Testis (tissue), 3 donors: Measurements from ENCODE around the gene EMC10. TPM values are rescaled to one million over a fixed set of nuclear protein-coding genes. Genes with fewer than 3 reads are reported as not detected.

ENCODE experiments used
- DNase-seq: peaks from one replicate; pipeline ENCODE4 v3.0.0-alpha.2; 2019
- H3K27ac ChIP-seq, 2 donors: fragments of 200-600 bp; sonication (generic); one replicate each; pipeline ENCODE4 v1.5.1; 2019
- H3K27me3 ChIP-seq: fragments of 200-600 bp; sonication (generic); one replicate; pipeline ENCODE4 v1.5.1; 2019
- H3K36me3 ChIP-seq: fragments of 200-600 bp; sonication (generic); one replicate; pipeline ENCODE4 v1.5.1; 2017; ENCODE audit warnings: low read depth; ENCODE audit errors: missing control alignments
- H3K4me1 ChIP-seq: fragments of 200-600 bp; sonication (generic); one replicate; pipeline ENCODE4 v1.5.1; 2019
- H3K4me3 ChIP-seq, 2 donors: fragments of 200-600 bp; sonication (generic); one replicate each; pipeline ENCODE4 v1.5.1; 2017 to 2019
- H3K9me3 ChIP-seq: fragments of 200-600 bp; sonication (generic); one replicate; pipeline ENCODE4 v1.5.1; 2017
- POLR2A ChIP-seq: fragments of 450-650 bp; IDR thresholded peaks from one replicate; pipeline ENCODE4 v1.6.1; 2017; ENCODE audit warnings: antibody characterized with exemption, mild to moderate bottlenecking, moderate library complexity
- WGBS, 2 donors: methylation state at CpG; one replicate each; pipeline ENCODE4 v1.1.5; 2018; 5-methylcytosine and 5-hydroxymethylcytosine counted together
- intact Hi-C: fragments of 100-400 bp; cut with DNase I; formaldehyde crosslinking; loops from one replicate; pipeline ENCODE4 v1.15.1; 2023; ENCODE audit warnings: low total_unique reads
- polyA plus RNA-seq: library from polyadenylated mRNA; stranded (reverse); fragments of 350-450 nt; fragmentation: Illumina TruSeq; extraction: RNeasy Lipid Tissue Mini Kit (QIAGEN cat#74804); gene quantifications from one replicate; pipeline ENCODE4 v1.2.3, GENCODE V29; 2014; ENCODE audit warnings: low read depth, low replicate concordance; ENCODE audit not compliant: insufficient read depth
- total RNA-seq, 2 donors: library from RNA; depleted of rRNA; stranded (reverse); fragments of >200 nt; gene quantifications; one replicate each; pipeline ENCODE4 v1.2.3, GENCODE V29; 2016
- TF ChIP-seq, protein P1 (sequence below), 3 experiments: fragments of 450-650 bp in 2 of 3; fragments of 200-600 bp in 1 of 3; sonication (generic) in 1 of 3; IDR thresholded peaks; one replicate each; pipeline ENCODE4 v1.5.1; 2016 to 2019; ENCODE audit warnings: antibody characterized with exemption in 3 of 3, mild to moderate bottlenecking in 2 of 3, moderate library complexity in 1 of 3

The EMC10 gene
- total and polyA plus RNA-seq, 3 donors from 2014 or later: 162 to 311 (median 203) TPM

DNA sequence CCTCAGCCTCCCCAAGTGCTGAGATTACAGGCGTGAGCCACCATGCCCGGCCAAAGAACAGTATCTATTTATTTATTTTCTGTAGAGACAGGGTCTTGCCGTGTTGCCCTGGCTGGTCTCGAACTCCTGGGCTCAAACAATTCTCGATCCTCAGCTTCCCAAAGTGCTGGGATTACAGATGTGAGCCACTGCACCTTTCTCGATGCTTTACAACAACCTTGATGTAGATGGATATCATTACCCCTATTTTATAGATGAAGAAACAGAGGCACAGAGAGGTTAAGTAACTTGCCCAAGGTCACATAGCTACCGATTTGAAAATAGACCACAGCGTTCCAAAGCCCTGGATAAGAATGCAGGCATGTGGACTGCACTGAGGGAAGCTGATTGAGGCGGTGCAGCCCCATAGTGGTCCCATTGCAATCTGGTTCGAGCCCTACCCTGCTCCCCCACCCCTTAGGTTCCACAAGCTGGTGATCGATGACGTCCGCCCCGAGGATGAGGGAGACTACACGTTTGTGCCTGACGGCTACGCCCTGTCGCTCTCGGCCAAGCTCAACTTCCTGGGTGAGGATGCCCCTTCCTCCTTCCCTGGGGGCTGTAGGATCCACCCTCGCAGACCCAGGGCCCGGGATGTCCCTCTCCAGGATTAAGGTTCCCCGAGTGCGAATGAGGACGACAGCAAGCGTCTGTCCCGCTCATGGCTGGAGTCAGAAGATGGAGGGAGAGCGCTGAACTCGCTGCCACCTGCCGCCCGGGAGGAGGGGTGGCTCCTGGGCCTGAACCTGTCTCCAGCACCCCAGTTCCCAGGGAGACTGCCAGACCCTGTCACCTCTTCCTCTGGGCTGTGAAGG is 25.7 kb upstream of the EMC10 start:
- H3K27me3 ChIP-seq: no peaks in the 10 kb centered on the region
- 65 to 70% methylated on average over 27 to 30 of the region's 30 CpGs for WGBS, 2 donors
- H3K4me1 ChIP-seq: no peaks in the 10 kb centered on the region
- H3K36me3 ChIP-seq: no peaks in the 10 kb centered on the region
- no peak for DNase-seq
- H3K4me3 ChIP-seq: no peak overlapping the region
- intact Hi-C loops: no loop called here
- no peaks in the 10 kb centered on the region for H3K9me3 ChIP-seq
- TF ChIP-seq POLR2A: no peak
- TF ChIP-seq, protein P1, sequence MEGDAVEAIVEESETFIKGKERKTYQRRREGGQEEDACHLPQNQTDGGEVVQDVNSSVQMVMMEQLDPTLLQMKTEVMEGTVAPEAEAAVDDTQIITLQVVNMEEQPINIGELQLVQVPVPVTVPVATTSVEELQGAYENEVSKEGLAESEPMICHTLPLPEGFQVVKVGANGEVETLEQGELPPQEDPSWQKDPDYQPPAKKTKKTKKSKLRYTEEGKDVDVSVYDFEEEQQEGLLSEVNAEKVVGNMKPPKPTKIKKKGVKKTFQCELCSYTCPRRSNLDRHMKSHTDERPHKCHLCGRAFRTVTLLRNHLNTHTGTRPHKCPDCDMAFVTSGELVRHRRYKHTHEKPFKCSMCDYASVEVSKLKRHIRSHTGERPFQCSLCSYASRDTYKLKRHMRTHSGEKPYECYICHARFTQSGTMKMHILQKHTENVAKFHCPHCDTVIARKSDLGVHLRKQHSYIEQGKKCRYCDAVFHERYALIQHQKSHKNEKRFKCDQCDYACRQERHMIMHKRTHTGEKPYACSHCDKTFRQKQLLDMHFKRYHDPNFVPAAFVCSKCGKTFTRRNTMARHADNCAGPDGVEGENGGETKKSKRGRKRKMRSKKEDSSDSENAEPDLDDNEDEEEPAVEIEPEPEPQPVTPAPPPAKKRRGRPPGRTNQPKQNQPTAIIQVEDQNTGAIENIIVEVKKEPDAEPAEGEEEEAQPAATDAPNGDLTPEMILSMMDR (IDR thresholded peaks at IDR 0.05): no peak
- H3K27ac ChIP-seq: no peak overlapping the region

DNA sequence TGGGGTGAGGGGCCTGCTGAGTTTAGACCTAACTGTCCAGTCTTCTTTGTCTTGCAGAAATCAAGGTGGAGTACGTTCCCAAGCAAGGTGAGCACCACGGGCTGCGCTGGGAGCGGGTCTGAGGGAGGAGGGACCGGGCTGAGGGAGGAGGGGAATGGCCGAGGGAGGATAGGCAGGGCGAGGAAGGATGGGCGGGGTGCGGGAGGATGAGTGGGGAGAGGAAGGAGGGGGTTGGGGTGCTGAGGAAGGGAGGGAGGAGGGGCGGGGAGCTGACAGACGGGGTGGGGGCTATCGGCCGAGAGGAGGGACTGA is 25.1 kb upstream of the EMC10 start:
- Histone ChIP-seq H3K4me3 (no peak overlapping the region), H3K9me3 (no peaks in the 10 kb centered on the region), H3K36me3 (no peaks in the 10 kb centered on the region), H3K27me3 (no peaks in the 10 kb centered on the region), H3K27ac (no peak overlapping the region), H3K4me1 (no peaks in the 10 kb centered on the region)
- TF ChIP-seq POLR2A: no peak
- TF ChIP-seq, protein P1 (IDR thresholded peaks at IDR 0.05): no peak
- DNase-seq: no peak
- intact Hi-C loops: no loop called here
- WGBS, 2 donors: 52 to 64% methylated on average over 5 to 13 of the region's 13 CpGs

DNA sequence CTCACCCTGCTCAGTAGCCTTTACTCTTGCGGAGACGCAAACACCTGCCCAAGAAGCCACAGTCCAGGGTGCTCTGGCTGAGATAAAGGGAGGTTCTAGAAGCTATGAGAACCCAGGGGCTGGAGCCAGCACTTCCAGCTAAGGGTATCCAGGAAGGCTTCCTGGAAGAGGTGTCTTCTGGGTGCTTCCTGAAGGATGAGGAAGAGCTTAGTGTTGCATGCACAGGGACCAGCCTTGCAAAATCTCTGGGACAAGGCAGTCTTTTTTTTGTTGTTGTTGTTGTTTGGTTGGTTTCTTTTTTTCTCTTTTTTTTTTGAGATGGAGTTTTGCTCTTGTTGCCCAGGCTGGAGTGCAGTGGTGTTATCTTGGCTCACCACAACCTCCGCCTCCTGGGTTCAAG is 23.1 kb upstream of the EMC10 start:
- Histone ChIP-seq H3K9me3 (no peaks in the 10 kb centered on the region), H3K27me3 (no peaks in the 10 kb centered on the region), H3K4me1 (no peaks in the 10 kb centered on the region), H3K4me3 (no peak overlapping the region), H3K27ac (no peak overlapping the region), H3K36me3 (no peaks in the 10 kb centered on the region)
- 96 to 98% methylated on average over 3 of the region's 3 CpGs for WGBS, 2 donors
- no peak for DNase-seq
- TF ChIP-seq POLR2A: no peak
- TF ChIP-seq, protein P1 (IDR thresholded peaks at IDR 0.05): no peak
- intact Hi-C loops: no loop called here

DNA sequence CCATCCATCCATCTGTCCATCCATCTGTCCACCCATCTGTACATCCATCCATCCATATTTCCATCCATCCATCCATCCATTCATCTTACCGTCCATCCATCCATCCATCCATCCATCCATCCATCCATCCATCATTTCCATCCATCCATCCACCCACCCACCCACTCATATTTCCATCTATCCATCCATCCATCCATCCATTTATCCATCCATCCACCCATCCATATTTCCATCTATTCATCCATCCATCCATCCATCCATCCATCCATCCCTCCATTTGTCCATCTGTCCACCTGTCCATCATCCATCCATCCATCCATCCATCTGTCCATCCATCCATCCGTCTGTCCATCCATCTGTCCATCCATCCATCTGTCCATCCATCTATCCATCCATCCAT is 20.3 kb upstream of the EMC10 start:
- H3K36me3 ChIP-seq: no peaks in the 10 kb centered on the region
- H3K4me1 ChIP-seq: no peaks in the 10 kb centered on the region
- H3K4me3 ChIP-seq: no peak overlapping the region
- no peaks in the 10 kb centered on the region for H3K27me3 ChIP-seq
- 83 to 85% methylated on average over 2 of the region's 2 CpGs for WGBS, 2 donors
- no peak for DNase-seq
- TF ChIP-seq, protein P1 (IDR thresholded peaks at IDR 0.05): no peak
- no peak for TF ChIP-seq POLR2A
- H3K27ac ChIP-seq: no peak overlapping the region
- H3K9me3 ChIP-seq: no peaks in the 10 kb centered on the region
- intact Hi-C loops: no loop called here

DNA sequence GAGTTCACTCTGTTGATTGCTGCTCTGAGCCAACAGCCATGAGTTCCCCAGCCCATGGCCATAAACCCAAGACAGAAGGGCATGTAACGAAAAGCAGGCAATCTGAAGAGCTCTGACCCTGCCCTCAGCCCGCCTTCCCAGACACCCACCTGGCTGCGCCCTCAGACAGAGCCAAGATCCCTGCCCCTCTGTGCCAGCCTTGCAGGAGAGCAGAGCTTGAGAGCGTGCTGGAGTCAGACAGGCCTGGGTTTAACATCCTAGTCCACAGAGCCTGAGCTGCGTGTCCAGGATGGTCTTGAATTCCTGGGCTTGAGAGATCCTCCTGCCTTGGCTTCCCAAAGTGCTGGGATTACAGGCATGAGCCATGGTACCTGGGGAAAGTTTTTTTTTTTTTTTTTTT is 19.0 kb upstream of the EMC10 start:
- Histone ChIP-seq H3K4me3 (no peak overlapping the region), H3K27me3 (no peaks in the 10 kb centered on the region), H3K4me1 (no peaks in the 10 kb centered on the region), H3K9me3 (no peaks in the 10 kb centered on the region), H3K27ac (no peak overlapping the region), H3K36me3 (no peaks in the 10 kb centered on the region)
- TF ChIP-seq, protein P1 (IDR thresholded peaks at IDR 0.05): no peak
- TF ChIP-seq POLR2A: no peak
- WGBS, 2 donors: 92 to 93% methylated on average over 2 to 5 of the region's 5 CpGs
- DNase-seq: no peak
- intact Hi-C loops: no loop called here
